Stimulated activated CD4-positive, alpha-beta T cell treated with anti-CD3 and anti-CD28 coated beads, Interleukin-12 subunit alpha, Interleukin-12 subunit beta, amount 100 ng/mL, for 48 hours (primary cell): ENCODE measurements around the gene PNPLA7.
"Not testable (repeated sequence)": the region's sequence is repeated elsewhere in the genome, so short reads cannot be mapped to it uniquely, and the experiment has no call there.

Source experiments
- DNase-seq, 3 donors: peaks; one replicate each; pipeline ENCODE4 v3.0.0-alpha.2; 2020; ENCODE audit warnings: low read depth in 2 of 3, low spot score in 1 of 3

Gene PNPLA7

DNA sequence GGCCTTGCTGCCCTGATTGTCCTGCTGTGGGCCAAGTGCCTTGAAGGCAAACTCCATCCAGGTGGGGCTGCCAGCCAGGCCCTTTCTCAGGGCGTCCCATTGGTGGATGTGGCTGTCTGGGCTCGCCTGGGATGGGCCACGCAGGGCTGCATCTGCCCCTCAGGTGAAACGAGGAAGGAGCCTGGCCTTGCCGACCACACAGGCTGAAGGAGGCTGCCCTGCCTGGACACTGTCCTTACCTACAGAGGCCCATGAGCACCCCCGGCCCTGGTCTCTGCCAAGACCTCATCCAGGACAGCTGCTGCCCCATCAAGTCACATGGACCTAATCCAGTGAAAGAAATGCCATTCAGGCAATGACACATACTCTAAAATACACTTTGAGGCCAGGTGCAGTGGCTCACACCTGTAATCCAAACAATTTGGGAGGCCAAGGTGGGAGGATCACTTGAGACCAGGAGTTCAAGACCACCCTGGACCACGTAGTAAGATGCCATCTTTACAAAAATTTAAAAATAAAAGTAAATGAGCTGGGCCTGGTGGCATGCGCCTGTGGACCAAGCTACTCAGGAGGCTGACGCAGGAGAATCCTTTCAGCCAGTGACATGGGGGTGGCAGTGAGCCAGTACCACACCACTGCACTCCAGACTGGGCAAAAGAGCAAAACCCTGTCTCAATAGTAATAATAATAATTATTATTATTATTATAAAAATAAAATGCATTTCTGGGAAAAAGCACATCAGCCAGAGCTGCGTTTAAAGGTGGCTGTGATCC lies 33.9 kb downstream of the PNPLA7 start:
- DNase-seq: no peak

DNA sequence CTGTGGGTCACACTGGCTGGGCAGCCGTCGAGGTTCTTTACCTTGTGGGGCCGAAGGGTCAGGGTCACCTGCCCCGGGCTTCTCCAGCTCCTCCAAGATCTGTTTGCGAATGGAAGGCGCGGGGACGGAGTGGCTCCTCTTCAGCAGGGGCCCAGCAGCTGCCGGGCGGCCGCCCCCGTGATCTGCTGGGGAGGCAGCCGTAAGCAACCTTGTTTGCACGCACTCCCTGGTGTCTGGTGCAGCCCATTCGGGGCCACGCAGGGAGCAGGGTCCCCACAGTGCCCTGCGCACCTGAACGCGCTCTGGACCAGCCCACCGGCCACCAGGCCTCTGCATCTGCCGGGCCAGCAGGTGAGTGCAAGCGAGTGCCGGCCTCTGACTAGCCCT lies 34.9 kb downstream of the PNPLA7 start:
- no peak for DNase-seq

GRCh38 chr9:137514691-137515337 lies 35.4 kb downstream of the PNPLA7 start:
- no peak for DNase-seq

DNA sequence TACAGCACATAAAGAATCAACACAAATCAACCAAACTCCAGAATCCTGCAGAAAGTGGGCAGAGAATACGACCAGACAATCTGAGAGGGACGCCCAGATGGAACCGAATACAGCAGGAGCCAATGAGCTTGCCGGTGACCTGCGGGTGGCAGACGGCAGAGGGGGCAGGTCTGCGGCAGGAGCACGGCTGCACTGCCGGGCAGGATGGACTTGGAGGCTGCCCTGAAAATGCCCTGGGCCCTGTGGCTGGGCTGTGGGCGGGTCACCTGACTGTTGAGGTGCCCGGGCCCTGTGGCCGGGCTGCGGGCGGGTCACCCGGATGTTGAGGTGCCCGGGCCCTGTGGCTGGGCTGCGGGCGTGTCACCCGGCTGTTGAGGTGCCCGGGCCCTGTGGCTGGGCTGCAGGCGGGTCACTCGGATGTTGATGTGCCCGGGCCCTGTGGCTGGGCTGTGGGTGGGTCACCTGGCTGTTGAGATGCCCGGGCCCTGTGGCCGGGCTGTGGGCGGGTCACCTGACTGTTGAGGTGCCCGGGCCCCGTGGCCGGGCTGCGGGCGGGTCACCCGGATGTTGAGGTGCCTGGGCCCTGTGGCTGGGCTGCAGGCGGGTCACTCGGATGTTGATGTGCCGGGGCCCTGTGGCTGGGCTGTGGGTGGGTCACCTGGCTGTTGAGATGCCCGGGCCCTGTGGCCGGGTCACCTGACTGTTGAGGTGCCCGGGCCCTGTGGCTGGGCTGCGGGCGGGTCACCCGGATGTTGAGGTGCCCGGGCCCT lies 36.2 kb downstream of the PNPLA7 start:
- not testable (repeated sequence) for DNase-seq

DNA sequence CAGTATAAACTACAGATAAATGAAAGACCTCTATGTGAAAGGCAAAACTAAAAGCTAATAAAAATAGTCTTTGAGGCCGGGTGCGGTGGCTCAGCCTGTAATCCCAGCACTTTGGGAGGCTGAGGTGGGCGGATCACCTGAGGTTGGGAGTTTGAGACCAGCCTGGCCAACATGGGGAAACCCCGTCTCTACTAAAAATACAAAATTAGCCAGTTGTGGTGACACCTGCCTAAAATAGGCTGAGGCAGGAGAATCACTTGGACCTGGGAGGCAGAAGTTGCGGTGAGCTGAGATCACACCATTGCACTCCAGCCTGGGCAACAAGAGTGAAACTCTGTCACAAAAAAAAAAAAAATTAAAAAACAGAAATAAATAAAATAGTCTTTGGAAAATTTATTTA lies 37.1 kb downstream of the PNPLA7 start:
- DNase-seq: not testable (repeated sequence)

DNA sequence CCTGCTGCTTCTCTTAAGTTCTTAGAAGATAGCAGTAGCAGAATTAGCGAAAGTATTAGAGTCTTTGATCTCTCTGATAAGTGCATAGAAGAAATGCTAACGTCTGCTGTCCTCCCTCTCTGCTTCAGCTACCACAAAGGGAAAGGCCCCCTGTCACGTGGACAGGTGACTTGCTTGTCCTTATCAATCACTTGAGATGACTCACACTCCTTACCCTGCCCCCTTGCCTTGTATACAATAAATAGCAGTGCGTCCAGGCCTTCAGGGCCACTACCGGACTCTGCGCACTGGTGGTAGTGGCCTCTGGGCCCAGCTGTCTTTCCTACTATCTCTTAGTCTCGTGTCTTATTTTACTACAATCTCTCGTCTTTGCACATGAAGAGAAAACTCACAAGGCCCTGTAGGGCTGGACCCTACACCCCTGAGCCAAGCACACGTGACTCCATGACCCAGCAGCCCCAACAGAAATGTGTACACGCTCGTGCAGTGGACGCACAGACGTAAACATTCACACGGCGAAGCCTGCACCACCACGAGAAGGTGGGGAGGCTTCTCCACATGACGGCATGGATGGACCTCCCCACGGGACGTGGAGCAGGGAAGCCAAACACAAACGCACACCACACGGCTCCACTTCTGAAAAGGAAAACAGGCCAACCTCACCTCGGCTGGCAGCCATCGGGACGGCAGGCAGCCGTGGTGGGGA lies 38.3 kb downstream of the PNPLA7 start:
- no peak for DNase-seq

GRCh38 chr9:137511126-137511525 lies 39.1 kb downstream of the PNPLA7 start:
- DNase-seq: not testable (repeated sequence)

- no peak for DNase-seq
Measured at GRCh38 chr9:137509198-137509597, 41.0 kb downstream of the PNPLA7 start.

GRCh38 chr9:137506702-137507171 lies 43.5 kb downstream of the PNPLA7 start:
- DNase-seq: no peak

DNA sequence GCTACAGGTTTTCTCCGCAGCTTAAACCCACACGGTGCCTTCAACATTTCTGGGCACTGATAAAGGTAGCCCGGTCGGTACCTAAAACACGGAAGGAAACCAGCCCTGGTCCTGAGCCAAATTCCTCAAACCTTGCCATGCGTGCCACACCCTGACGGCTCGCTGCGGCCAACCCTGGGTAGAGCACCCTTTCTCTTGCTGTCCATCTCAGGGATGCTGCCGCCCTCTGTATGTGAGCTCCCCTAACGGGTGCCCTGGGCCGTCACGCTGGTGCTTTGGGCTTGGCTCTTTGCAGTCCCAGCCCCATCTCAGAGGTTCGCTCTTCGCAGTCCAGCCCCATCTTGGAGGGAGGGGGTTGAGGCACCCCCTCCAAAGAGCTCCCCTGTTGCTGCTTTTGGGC lies 43.9 kb downstream of the PNPLA7 start:
- DNase-seq: no peak

- no peak for DNase-seq
Measured at GRCh38 chr9:137505421-137506140, 44.6 kb downstream of the PNPLA7 start.

GRCh38 chr9:137504432-137504777 lies 45.8 kb downstream of the PNPLA7 start:
- DNase-seq: no peak

DNA sequence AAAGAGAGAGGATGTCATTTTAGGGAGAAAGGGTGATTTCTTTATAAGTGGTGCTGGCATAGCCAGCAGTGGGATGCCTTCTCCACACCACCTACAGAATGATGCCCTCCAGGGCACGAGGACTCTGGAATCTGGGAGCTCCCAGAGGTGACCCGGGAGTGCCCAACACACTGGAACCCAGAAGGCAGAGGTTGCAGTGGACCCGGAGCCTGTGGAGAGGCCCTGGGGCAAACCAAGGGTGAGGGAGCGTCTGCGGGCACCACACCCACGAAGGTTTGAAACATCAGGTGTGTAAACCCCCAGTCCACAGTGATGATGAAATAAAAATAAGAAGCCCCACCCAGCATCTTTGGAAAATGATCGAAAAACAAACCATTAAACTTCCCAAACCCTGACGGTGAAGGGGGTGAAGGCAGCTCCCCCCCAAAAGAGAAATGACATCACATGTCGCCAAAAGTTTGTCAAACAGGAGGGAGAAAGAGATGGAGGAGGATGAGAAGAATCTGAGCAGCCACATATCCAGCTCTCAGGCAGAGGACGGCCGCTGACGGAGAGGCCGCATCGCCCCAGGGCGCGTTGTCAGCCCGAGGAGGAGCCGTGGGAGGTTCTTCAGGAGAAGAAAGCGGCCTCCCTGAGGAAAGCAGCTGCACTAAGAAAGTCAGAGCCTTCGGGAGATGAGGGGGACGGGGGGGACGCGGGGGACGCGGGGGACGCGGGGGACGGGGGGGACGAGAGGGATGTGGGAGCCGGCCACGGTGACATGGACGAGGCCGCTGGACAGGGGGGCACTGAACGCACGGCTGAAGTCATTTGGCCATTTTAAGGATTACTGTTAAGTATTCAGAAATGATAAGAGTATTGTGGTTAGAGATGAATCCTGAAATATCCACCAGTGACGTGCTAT lies 47.9 kb downstream of the PNPLA7 start:
- no peak for DNase-seq

GRCh38 chr9:137501457-137501856 lies 48.7 kb downstream of the PNPLA7 start:
- no peak for DNase-seq

GRCh38 chr9:137500666-137501397 lies 49.4 kb downstream of the PNPLA7 start:
- no peak for DNase-seq

GRCh38 chr9:137499858-137500661 lies 50.1 kb downstream of the PNPLA7 start:
- no peak for DNase-seq

DNA sequence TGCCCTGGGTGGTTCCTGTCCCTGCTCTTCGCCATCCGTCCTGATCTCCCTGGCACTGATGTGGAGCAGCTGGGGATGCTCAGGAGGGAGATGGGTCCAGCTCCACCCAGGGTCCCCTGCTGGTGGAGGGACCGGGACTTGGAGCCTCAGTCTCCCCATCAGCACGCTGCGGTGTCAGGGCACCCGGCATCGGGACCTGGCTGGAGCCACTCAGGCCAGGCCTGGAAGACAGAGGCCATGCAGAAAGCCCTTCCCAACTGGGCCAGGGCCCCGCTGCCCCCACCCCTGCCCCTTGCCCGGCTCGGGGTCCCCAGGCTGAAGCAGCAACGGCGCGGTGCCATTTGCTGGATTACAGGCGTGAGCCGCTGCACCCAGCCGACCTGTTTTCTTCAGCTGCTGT lies 50.8 kb downstream of the PNPLA7 start:
- no peak for DNase-seq

- no peak for DNase-seq
Measured at GRCh38 chr9:137498720-137499150, 51.5 kb downstream of the PNPLA7 start.
